ENCODE measurements around the gene UGGT1.

DNA sequence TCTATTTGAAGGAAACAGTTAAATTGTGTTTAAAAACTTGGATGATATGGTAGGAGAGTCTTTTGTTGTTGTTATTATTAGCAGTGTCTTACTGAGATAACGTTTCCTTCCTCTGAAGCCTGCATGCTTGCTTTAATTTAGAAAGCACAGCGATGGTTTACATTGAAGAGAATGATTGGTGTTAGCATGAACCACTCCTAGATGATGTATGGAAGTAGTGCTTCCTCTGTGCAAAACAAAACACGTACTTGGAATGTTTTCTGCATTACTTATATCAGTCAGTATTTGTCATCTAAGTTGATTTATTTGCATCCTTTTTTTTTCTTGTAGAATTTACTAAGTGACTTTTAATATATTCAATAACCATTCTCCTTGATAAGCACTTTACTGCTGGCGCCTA lies 89.0 kb downstream of the UGGT1 start:
- TF ChIP-seq, protein P1, sequence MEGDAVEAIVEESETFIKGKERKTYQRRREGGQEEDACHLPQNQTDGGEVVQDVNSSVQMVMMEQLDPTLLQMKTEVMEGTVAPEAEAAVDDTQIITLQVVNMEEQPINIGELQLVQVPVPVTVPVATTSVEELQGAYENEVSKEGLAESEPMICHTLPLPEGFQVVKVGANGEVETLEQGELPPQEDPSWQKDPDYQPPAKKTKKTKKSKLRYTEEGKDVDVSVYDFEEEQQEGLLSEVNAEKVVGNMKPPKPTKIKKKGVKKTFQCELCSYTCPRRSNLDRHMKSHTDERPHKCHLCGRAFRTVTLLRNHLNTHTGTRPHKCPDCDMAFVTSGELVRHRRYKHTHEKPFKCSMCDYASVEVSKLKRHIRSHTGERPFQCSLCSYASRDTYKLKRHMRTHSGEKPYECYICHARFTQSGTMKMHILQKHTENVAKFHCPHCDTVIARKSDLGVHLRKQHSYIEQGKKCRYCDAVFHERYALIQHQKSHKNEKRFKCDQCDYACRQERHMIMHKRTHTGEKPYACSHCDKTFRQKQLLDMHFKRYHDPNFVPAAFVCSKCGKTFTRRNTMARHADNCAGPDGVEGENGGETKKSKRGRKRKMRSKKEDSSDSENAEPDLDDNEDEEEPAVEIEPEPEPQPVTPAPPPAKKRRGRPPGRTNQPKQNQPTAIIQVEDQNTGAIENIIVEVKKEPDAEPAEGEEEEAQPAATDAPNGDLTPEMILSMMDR (IDR thresholded peaks at IDR 0.05; ENCODE audit: borderline replicate concordance, extremely low read depth, low read length, poor library complexity, severe bottlenecking): no peak
- no peak for TF ChIP-seq EZH2 (IDR thresholded peaks at IDR 0.05; ENCODE audit: borderline replicate concordance, low read depth, low read length, severe bottlenecking)
